ENCODE data around the gene CCL22.
A peak's percentile ranks its signal among the peaks of the same experiment; 100 is the strongest.

CCL22 gene

GRCh38 chr16:57407521-57408353 lies 49.2 kb downstream of the CCL22 start:
- H3K9me3 Mint-ChIP-seq, result no peaks in the 10 kb centered on the region
- DNase-seq (no peak), ATAC-seq (no peak)
- peaks cover 20% of the 10 kb centered on the region for H3K4me1 Mint-ChIP-seq
- no peaks in the 10 kb centered on the region for H3K36me3 Mint-ChIP-seq (ENCODE audit: low read depth)
- no peak overlapping the region for H3K27ac Mint-ChIP-seq
- H3K27me3 Mint-ChIP-seq, result peaks cover 5% of the 10 kb centered on the region
- no peak overlapping the region for H3K4me3 Mint-ChIP-seq

GRCh38 chr16:57409065-57409464 lies 50.5 kb downstream of the CCL22 start:
- Mint-ChIP-seq H3K36me3 (ENCODE audit: low read depth) (no peaks in the 10 kb centered on the region), H3K27ac (peak overlapping the region; percentile 11), H3K27me3 (peaks cover 5% of the 10 kb centered on the region), H3K4me1 (peaks cover 28% of the 10 kb centered on the region), H3K9me3 (no peaks in the 10 kb centered on the region), H3K4me3 (no peak overlapping the region)
- DNase-seq (no peak), ATAC-seq (no peak)

- DNase-seq, result no peak
- peaks cover 5% of the 10 kb centered on the region for H3K27me3 Mint-ChIP-seq
- H3K36me3 Mint-ChIP-seq (ENCODE audit: low read depth), result no peaks in the 10 kb centered on the region
- H3K4me1 Mint-ChIP-seq, result peaks cover 24% of the 10 kb centered on the region
- ATAC-seq, result no peak
- H3K27ac Mint-ChIP-seq, result no peak overlapping the region
- H3K4me3 Mint-ChIP-seq, result no peak overlapping the region
- no peaks in the 10 kb centered on the region for H3K9me3 Mint-ChIP-seq
Measured at GRCh38 chr16:57409870-57410587, 51.4 kb downstream of the CCL22 start.

- Mint-ChIP-seq H3K4me3 (no peak overlapping the region), H3K4me1 (peaks cover 19% of the 10 kb centered on the region), H3K27me3 (peaks cover 3% of the 10 kb centered on the region), H3K9me3 (no peaks in the 10 kb centered on the region), H3K36me3 (ENCODE audit: low read depth) (no peaks in the 10 kb centered on the region), H3K27ac (no peak overlapping the region)
- ATAC-seq, result peak; percentile 7
- no peak for DNase-seq
Measured at GRCh38 chr16:57411362-57411976, 52.9 kb downstream of the CCL22 start.

GRCh38 chr16:57412584-57412983 lies 54.0 kb downstream of the CCL22 start:
- H3K36me3 Mint-ChIP-seq (ENCODE audit: low read depth), result no peaks in the 10 kb centered on the region
- ATAC-seq (no peak), DNase-seq (no peak)
- peaks cover 27% of the 10 kb centered on the region for H3K4me1 Mint-ChIP-seq
- no peak overlapping the region for H3K27ac Mint-ChIP-seq
- H3K27me3 Mint-ChIP-seq, result peaks cover 3% of the 10 kb centered on the region
- no peak overlapping the region for H3K4me3 Mint-ChIP-seq
- no peaks in the 10 kb centered on the region for H3K9me3 Mint-ChIP-seq

- Mint-ChIP-seq H3K27me3 (peaks cover 3% of the 10 kb centered on the region), H3K36me3 (ENCODE audit: low read depth) (no peaks in the 10 kb centered on the region), H3K4me3 (no peak overlapping the region), H3K27ac (peak overlapping the region; percentile 14), H3K9me3 (no peaks in the 10 kb centered on the region), H3K4me1 (peaks cover 31% of the 10 kb centered on the region)
- no peak for DNase-seq
- ATAC-seq, result no peak
Measured at GRCh38 chr16:57413301-57413730, 54.7 kb downstream of the CCL22 start.

- Mint-ChIP-seq H3K9me3 (no peaks in the 10 kb centered on the region), H3K4me3 (no peak overlapping the region), H3K4me1 (peaks cover 34% of the 10 kb centered on the region), H3K27me3 (peaks cover 3% of the 10 kb centered on the region), H3K27ac (no peak overlapping the region), H3K36me3 (ENCODE audit: low read depth) (no peaks in the 10 kb centered on the region)
- no peak for ATAC-seq
- no peak for DNase-seq
Measured at GRCh38 chr16:57413733-57414132, 55.1 kb downstream of the CCL22 start.

All from activated naive CD8-positive, alpha-beta T cell treated with anti-CD3 and anti-CD28 coated beads, Interleukin-2, amount 50 U/mL, for 24 hours (primary cell).